GM12873 (cell line): ENCODE results near the gene RAB33B.

Experiments used
- CTCF ChIP-seq: IDR thresholded peaks from 2 replicates; pipeline ENCODE4 v1.5.1; 2012; ENCODE audit warnings: low read depth, mild to moderate bottlenecking, moderate library complexity, low read length, control low read depth; ENCODE audit not compliant: insufficient read depth; ENCODE audit errors: missing control alignments

The RAB33B gene

DNA sequence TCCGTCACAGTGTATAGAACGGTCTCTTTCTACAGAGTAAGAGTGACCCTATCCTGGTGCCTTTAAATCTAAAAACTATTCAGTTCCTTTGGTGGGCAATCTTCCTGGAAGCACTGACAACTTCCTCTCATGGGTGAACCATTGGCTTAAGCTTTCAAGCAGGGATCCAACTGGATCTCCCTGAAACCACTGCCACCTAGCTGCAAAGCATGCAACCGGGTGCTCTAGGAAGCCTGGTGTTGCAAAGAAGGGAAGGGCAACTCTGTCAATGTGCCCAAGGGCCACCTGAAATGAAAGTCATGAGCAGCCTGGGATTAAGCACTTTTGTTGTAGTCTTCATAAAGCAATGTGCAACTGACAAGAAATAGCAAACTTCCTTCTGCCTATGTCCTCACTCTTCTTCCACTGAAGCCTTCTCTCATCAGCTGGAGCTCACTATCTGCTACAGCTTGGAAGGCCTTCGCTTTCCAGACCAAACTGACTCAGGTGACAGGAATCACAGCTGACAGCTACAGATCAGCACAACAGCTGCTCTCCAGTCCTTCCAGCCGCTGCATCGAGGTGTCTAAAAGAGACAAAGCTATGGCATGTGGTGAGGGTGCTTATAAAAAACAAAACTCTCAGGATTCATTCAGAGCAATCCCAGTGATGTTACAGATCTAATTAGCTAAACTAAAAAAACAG, 55.9 kb downstream of the RAB33B start:
- peak; percentile 39 for TF ChIP-seq CTCF

DNA sequence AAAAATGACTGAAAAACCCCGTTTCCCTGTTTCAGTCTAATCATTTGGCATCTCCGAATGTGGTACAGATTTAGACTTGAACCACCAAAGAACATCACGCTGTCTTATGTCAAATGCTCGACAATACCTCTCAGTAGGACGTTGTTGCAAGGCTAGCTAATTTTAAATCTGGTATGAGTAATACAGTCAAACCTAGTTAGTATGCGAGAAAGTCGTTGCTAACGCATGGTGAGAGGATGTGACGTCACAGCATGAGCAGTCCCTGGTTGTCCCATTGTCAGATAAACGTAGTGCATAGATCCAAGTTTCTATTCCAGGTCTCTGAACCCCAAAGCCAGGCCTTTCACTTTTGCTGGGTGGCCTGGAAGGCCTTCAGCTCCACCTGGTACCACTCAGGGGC, 57.4 kb downstream of the RAB33B start:
- no peak for TF ChIP-seq CTCF

GRCh38 chr4:139514382-139515059, 60.6 kb downstream of the RAB33B start:
- TF ChIP-seq CTCF = no peak

GRCh38 chr4:139515531-139515958, 61.6 kb downstream of the RAB33B start:
- no peak for TF ChIP-seq CTCF

DNA sequence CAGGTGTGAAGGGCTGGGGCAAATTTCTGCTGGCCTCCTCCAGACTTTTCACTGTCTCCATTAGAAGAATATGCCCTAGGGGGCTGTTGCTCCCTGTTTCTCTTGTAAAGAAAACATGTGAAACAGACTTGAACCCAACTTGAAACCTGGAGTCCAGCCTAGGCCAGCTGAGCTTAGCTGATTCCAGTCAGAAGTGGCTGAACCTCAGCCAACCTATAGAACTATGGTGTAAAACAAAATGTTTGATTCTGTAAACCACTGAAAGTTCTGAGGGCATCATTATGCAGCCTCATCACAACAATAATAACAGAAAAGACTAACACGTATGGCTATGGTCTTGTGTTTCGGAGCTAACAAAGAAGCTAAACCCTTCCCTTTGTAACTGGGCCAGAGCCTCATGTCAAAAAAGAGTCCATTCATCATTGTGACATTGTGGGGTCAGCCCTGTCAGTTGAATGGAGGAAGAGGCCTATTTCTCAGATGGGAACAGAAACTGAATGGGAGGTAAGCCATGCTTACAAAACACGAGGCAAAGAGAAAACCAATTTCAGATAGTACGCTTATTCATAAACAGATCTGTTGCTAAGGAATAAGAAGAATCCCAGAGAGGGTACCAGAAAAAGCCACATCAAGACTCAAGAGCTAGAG, 68.0 kb downstream of the RAB33B start:
- TF ChIP-seq CTCF = no peak

- TF ChIP-seq CTCF = peak; percentile 50
Observed at GRCh38 chr4:139522457-139522856, 68.5 kb downstream of the RAB33B start.

- no peak for TF ChIP-seq CTCF
Observed at GRCh38 chr4:139523076-139523475, 69.2 kb downstream of the RAB33B start.
